Ovary (tissue), 9 donors: ENCODE results near the gene WFDC12. TPM values are rescaled to one million over a fixed set of nuclear protein-coding genes. Genes with fewer than 3 reads are reported as not detected.

ENCODE experiments used
- DNase-seq, 5 donors: peaks; one replicate each; pipeline ENCODE4 v3.0.0-alpha.2; 2019 to 2020
- H3K27ac ChIP-seq, 2 donors: fragments of 200-600 bp; one replicate each; pipeline versions ENCODE4 v1.5.1 to v1.8.0; 2019 to 2022
- H3K27me3 ChIP-seq: fragments of 200-600 bp; one replicate; pipeline ENCODE4 v1.8.0; 2022
- H3K36me3 ChIP-seq: fragments of 200-600 bp; sonication (generic); one replicate; pipeline ENCODE4 v1.5.1; 2019
- H3K4me1 ChIP-seq: one replicate; pipeline ENCODE4 v1.8.1; 2013; ENCODE audit warnings: mild to moderate bottlenecking, moderate library complexity; ENCODE audit not compliant: insufficient read depth
- H3K4me3 ChIP-seq: fragments of 200-600 bp; sonication (generic); one replicate; pipeline ENCODE4 v1.5.1; 2017
- H3K9me3 ChIP-seq, 2 donors: fragments of 200-600 bp in 1 of 2; sonication (generic) in 1 of 2; one replicate each; pipeline versions ENCODE4 v1.5.1 to v1.8.1; 2013 to 2019; ENCODE audit warnings: mild to moderate bottlenecking in 1 of 2, moderate library complexity in 1 of 2
- CTCF ChIP-seq, 3 donors: fragments of 450-650 bp in 2 of 3; fragments of 200-600 bp in 1 of 3; IDR thresholded peaks; one replicate each; pipeline versions ENCODE4 v1.5.1 to v1.8.0; 2016 to 2022; ENCODE audit warnings: antibody characterized with exemption in 3 of 3, mild to moderate bottlenecking in 1 of 3
- EP300 ChIP-seq: sonication (generic); formaldehyde crosslinking; IDR thresholded peaks from one replicate; pipeline ENCODE4 v1.6.1; 2017; ENCODE audit warnings: antibody characterized with exemption
- POLR2A ChIP-seq: fragments of 450-650 bp; IDR thresholded peaks from one replicate; pipeline ENCODE4 v1.6.1; 2017; ENCODE audit warnings: antibody characterized with exemption, mild to moderate bottlenecking, moderate library complexity
- WGBS, 3 donors: extraction: QIAGEN DNeasy Blood & Tissue Kit in 1 of 3; methylation state at CpG; one replicate each; pipeline versions ENCODE4 v1.1.5 to v1.1.7; 2013 to 2017; 5-methylcytosine and 5-hydroxymethylcytosine counted together
- intact Hi-C, 4 donors: fragments of 100-400 bp; cut with DNase I; formaldehyde crosslinking; loops; one replicate each; pipeline versions ENCODE4 v1.11.0 to v1.15.1; 2022 to 2023
- polyA plus RNA-seq, 2 donors: library from polyadenylated mRNA; stranded (reverse); fragments of 200-250 nt in 1 of 2; fragments of 350-450 nt in 1 of 2; fragmentation: Illumina TruSeq in 1 of 2; extraction: RNeasy Lipid Tissue Mini Kit (QIAGEN cat#74804) in 1 of 2; gene quantifications; one replicate each; pipeline ENCODE4 v1.2.3, GENCODE V29; 2013 to 2014
- total RNA-seq, 7 donors: library from RNA; depleted of rRNA in 2 of 7; stranded (reverse); fragments of >200 nt in 2 of 7; fragmentation: NEBNext Ultra II Directional in 3 of 7; extraction: Animal tissue kit (Norgen Biotek cat#: 25700) in 3 of 7; gene quantifications; one replicate each; pipeline versions ENCODE4 v1.1.0 to v1.2.4, GENCODE V29; 2016 to 2023
- donor health status: DM: no; HTN: no; CAD: no; lungs with moderate emphysema.
- donor health status: DM: no; HTN: no; CAD: no.
- donor health status: Bipolar disorder and iron deficiency.
- donor health status: DM: yes; HTN: yes; CAD: no.
- donor health status: DM: no; HTN: no; CAD: no.
- donor health status: DM: yes; HTN: yes; CAD: no.

Gene WFDC12
- total and polyA plus RNA-seq, 9 donors = not detected

GRCh38 chr20:45119556-45120266, 4.6 kb downstream of the WFDC12 start:
- TF ChIP-seq CTCF (IDR thresholded peaks at IDR 0.05) (no peak), EP300 (no peak), POLR2A (no peak)
- H3K4me3 ChIP-seq = no peak overlapping the region
- H3K9me3 ChIP-seq = no peaks in the 10 kb centered on the region
- DNase-seq = no peak
- no peaks in the 10 kb centered on the region for H3K36me3 ChIP-seq
- WGBS, 3 donors = 70 to 75% (median 75%) methylated on average over 2 of the region's 2 CpGs
- intact Hi-C loops = no loop called here
- H3K27me3 ChIP-seq = no peaks in the 10 kb centered on the region
- no peaks in the 10 kb centered on the region for H3K4me1 ChIP-seq
- H3K27ac ChIP-seq = no peak overlapping the region

GRCh38 chr20:45118028-45118427, 6.2 kb downstream of the WFDC12 start:
- Histone ChIP-seq H3K9me3 (no peaks in the 10 kb centered on the region), H3K27me3 (no peaks in the 10 kb centered on the region), H3K27ac (no peak overlapping the region), H3K4me3 (no peak overlapping the region), H3K4me1 (no peaks in the 10 kb centered on the region), H3K36me3 (no peaks in the 10 kb centered on the region)
- DNase-seq = no peak
- TF ChIP-seq POLR2A (no peak), CTCF (IDR thresholded peaks at IDR 0.05) (no peak), EP300 (no peak)
- 76 to 87% (median 79%) methylated on average over 2 of the region's 2 CpGs for WGBS, 3 donors
- intact Hi-C loops = no loop called here

GRCh38 chr20:45117581-45117980, 6.7 kb downstream of the WFDC12 start:
- intact Hi-C loops = no loop called here
- Histone ChIP-seq H3K4me3 (no peak overlapping the region), H3K9me3 (no peaks in the 10 kb centered on the region), H3K27ac (no peak overlapping the region), H3K4me1 (no peaks in the 10 kb centered on the region), H3K27me3 (no peaks in the 10 kb centered on the region), H3K36me3 (no peaks in the 10 kb centered on the region)
- 70 to 73% (median 71%) methylated on average over 4 of the region's 4 CpGs for WGBS, 3 donors
- TF ChIP-seq POLR2A (no peak), CTCF (IDR thresholded peaks at IDR 0.05) (no peak), EP300 (no peak)
- DNase-seq = no peak

GRCh38 chr20:45115829-45116228, 8.4 kb downstream of the WFDC12 start:
- H3K27ac ChIP-seq = no peak overlapping the region
- WGBS, 3 donors = 67 to 76% (median 72%) methylated on average over 4 of the region's 4 CpGs
- intact Hi-C loops = no loop called here
- no peaks in the 10 kb centered on the region for H3K4me1 ChIP-seq
- no peak for DNase-seq
- TF ChIP-seq CTCF (IDR thresholded peaks at IDR 0.05) (no peak), EP300 (no peak), POLR2A (no peak)
- H3K36me3 ChIP-seq = no peaks in the 10 kb centered on the region
- no peaks in the 10 kb centered on the region for H3K27me3 ChIP-seq
- H3K9me3 ChIP-seq = no peaks in the 10 kb centered on the region
- H3K4me3 ChIP-seq = no peak overlapping the region
